Measurements from ENCODE around the gene MORN3.

DNA sequence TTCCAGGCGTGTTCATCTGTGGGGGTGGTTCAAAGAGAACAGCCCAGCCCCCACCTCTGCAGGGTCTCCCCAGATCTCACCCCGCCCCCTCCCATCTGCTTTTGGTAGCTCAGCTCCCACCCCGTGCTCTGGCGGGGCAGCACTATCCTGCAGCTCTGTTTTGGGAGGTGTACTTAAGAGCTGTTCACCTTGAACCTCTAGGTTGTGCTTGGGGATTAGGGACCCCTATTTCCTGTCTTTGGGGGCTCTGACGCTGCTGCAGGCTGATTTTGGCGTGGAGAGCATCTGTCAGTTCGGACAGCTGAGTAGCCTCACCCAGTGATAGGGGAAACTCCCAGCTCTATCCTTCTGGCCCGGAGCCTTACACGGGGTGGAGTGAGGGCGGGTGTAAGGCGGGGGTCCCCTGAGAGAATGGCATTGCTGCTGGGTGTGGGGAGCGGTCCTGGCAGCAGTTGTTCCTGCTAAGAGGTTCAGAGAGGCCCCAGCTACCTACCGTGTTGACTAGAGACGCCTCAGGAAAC, 43.9 kb upstream of the MORN3 start:
- TF ChIP-seq NR2F1 (conservative IDR thresholded peaks at IDR 0.05) (no peak), DPF2 (IDR thresholded peaks at IDR 0.05) (no peak), ZNF24 (IDR thresholded peaks at IDR 0.05) (no peak), IKZF1 (conservative IDR thresholded peaks at IDR 0.05) (no peak), ATF7 (IDR thresholded peaks at IDR 0.05; ENCODE audit: low read depth) (no peak), ZBTB11 (CRISPR knock-in tag; IDR thresholded peaks at IDR 0.05) (no peak)
- TF ChIP-seq, protein P1, sequence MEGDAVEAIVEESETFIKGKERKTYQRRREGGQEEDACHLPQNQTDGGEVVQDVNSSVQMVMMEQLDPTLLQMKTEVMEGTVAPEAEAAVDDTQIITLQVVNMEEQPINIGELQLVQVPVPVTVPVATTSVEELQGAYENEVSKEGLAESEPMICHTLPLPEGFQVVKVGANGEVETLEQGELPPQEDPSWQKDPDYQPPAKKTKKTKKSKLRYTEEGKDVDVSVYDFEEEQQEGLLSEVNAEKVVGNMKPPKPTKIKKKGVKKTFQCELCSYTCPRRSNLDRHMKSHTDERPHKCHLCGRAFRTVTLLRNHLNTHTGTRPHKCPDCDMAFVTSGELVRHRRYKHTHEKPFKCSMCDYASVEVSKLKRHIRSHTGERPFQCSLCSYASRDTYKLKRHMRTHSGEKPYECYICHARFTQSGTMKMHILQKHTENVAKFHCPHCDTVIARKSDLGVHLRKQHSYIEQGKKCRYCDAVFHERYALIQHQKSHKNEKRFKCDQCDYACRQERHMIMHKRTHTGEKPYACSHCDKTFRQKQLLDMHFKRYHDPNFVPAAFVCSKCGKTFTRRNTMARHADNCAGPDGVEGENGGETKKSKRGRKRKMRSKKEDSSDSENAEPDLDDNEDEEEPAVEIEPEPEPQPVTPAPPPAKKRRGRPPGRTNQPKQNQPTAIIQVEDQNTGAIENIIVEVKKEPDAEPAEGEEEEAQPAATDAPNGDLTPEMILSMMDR (IDR thresholded peaks at IDR 0.05 in 2 of 3, conservative IDR thresholded peaks at IDR 0.05 in 1 of 3; ENCODE audit: control insufficient read depth in 2 of 3, extremely low read depth in 1 of 3, insufficient read depth in 1 of 3, low read depth in 3 of 3, low read length in 3 of 3): no peak
